HepG2 (cell line): Measurements from ENCODE around the gene TFAP2C. TPM values are rescaled to one million over a fixed set of nuclear protein-coding genes. Genes with fewer than 3 reads are reported as not detected.
"Not testable (repeated sequence)": the region's sequence is repeated elsewhere in the genome, so short reads cannot be mapped to it uniquely, and the experiment has no call there.

Source experiments
- ATAC-seq: fragments of 200-7000 bp; cut with Tn5 transposase; 3 replicates; pipeline ENCODE4 v1.9.1; 2020; ENCODE audit warnings: mild to moderate bottlenecking, moderate library complexity
- BruUV-seq: library from RNA; stranded (reverse); fragments of 400-500 nt; replicated peaks from 2 replicates; lab custom pipeline; 2021; lab: Mats Ljungman, UMichigan
- CTCF ChIA-PET: fragments of 300-600 bp; formaldehyde crosslinking; extraction: SDS; loops from one replicate; lab custom pipeline; 2021; ENCODE audit warnings: low total read pairs, inconsistent platforms, low intra/inter-chr PET ratio; lab: Yijun Ruan, JAX
- POLR2A ChIA-PET: fragments of 350-600 bp; sonication (Branson Sonifier 250); formaldehyde crosslinking; loops from one replicate; lab custom pipeline; 2020; ENCODE audit warnings: antibody characterized with exemption, inconsistent platforms; lab: Yijun Ruan, JAX
- DNase-seq: peaks from one replicate; pipeline ENCODE4 v3.0.0-alpha.2; 2015; ENCODE audit warnings: low spot score
- FAIRE-seq: peaks from 3 replicates; lab custom pipeline; 2011; peaks lifted over from hg19 to GRCh38; lab: Jason Lieb, UNC
- H2AFZ ChIP-seq: one replicate; pipeline ENCODE4 v1.6.1; 2011; ENCODE audit warnings: low read length, inconsistent platforms
- H3K27ac ChIP-seq: fragments of 300-600 bp; 3 replicates; pipeline ENCODE4 v1.8.0; 2011; ENCODE audit warnings: mixed run types, mild to moderate bottlenecking, mixed read lengths, low read length, inconsistent platforms; ENCODE audit not compliant: insufficient read depth; ENCODE audit errors: extremely low read length
- H3K27me3 ChIP-seq, 2 experiments: fragments of 200-600 bp in 1 of 2; 2 replicates in 1 of 2; 3 replicates in 1 of 2; pipeline versions ENCODE4 v1.6.0 to v1.8.0; 2011; ENCODE audit warnings: low read length in 2 of 2, mild to moderate bottlenecking in 2 of 2, moderate library complexity in 2 of 2, inconsistent platforms in 1 of 2; ENCODE audit not compliant: insufficient read depth in 2 of 2, control insufficient read depth in 1 of 2
- H3K36me3 ChIP-seq, 2 experiments: fragments of 200-600 bp in 1 of 2; replicated peaks in 1 of 2; 2 replicates in 1 of 2; 3 replicates in 1 of 2; pipeline versions ENCODE4 v1.5.1 to v1.8.0; 2011; ENCODE audit warnings: low read length in 2 of 2, inconsistent platforms in 1 of 2; ENCODE audit not compliant: insufficient read depth in 2 of 2, control insufficient read depth in 1 of 2
- H3K4me1 ChIP-seq: 2 replicates; pipeline ENCODE4 v1.5.1; 2012; ENCODE audit warnings: low read length, inconsistent platforms; ENCODE audit not compliant: insufficient read depth
- H3K4me2 ChIP-seq: 2 replicates; pipeline ENCODE4 v1.6.0; 2011; ENCODE audit warnings: low read depth, low read length, inconsistent platforms
- H3K4me3 ChIP-seq, 3 experiments: fragments of 200-600 bp in 1 of 3; sonication (generic), shearing (Covaris generic) in 1 of 3; replicated peaks in 1 of 3; 2 replicates each; pipeline ENCODE4 v1.5.1; 2011 to 2016; ENCODE audit warnings: low read length in 3 of 3, inconsistent platforms in 2 of 3, low read depth in 2 of 3, mild to moderate bottlenecking in 2 of 3, control low read depth in 1 of 3, mixed read lengths in 1 of 3; ENCODE audit not compliant: insufficient read depth in 1 of 3
- H3K79me2 ChIP-seq: one replicate; pipeline ENCODE4 v1.6.1; 2011; ENCODE audit warnings: low read length, inconsistent platforms; ENCODE audit not compliant: insufficient read depth
- H3K9ac ChIP-seq: 2 replicates; pipeline ENCODE4 v1.6.0; 2011; ENCODE audit warnings: mild to moderate bottlenecking, low read depth, low read length, inconsistent platforms; ENCODE audit not compliant: insufficient read depth
- H3K9me3 ChIP-seq: 2 replicates; pipeline ENCODE4 v1.5.1; 2012; ENCODE audit warnings: mild to moderate bottlenecking, low read length
- H4K20me1 ChIP-seq: 2 replicates; pipeline ENCODE4 v1.6.0; 2011; ENCODE audit warnings: inconsistent platforms, mild to moderate bottlenecking, low read length, moderate library complexity; ENCODE audit not compliant: insufficient read depth
- SMAD3 ChIP-seq: sonication (generic); formaldehyde crosslinking; IDR thresholded peaks from 2 replicates; pipeline ENCODE4 v1.4.0; 2020; ENCODE audit warnings: missing genetic modification reagents
- SOX13 ChIP-seq, 3 experiments: fragments of 450-650 bp in 1 of 3; sonication (generic) in 1 of 3; formaldehyde crosslinking in 1 of 3; IDR thresholded peaks in 2 of 3; conservative IDR thresholded peaks in 1 of 3; 2 replicates each; pipeline versions ENCODE4 v1.5.0 to v1.6.1; 2016 to 2020; ENCODE audit warnings: antibody characterized with exemption in 1 of 3, mild to moderate bottlenecking in 1 of 3, missing compliant biosample characterization in 1 of 3, missing genetic modification reagents in 1 of 3, moderate library complexity in 1 of 3
- SP5 ChIP-seq: IDR thresholded peaks from 2 replicates; pipeline ENCODE4 v1.6.1; 2016; ENCODE audit warnings: low read depth, borderline replicate concordance
- THYN1 ChIP-seq: sonication (generic); formaldehyde crosslinking; IDR thresholded peaks from 2 replicates; pipeline ENCODE4 v1.8.1; 2023; ENCODE audit warnings: low read depth, mild to moderate bottlenecking, moderate library complexity, missing genetic modification reagents, borderline replicate concordance
- WGBS: methylation state at CpG from one replicate; pipeline ENCODE4 v1.1.6; 2017; ENCODE audit warnings: low lambda C conversion rate; 5-methylcytosine and 5-hydroxymethylcytosine counted together
- in situ Hi-C: cut with HindIII; loops from 2 replicates; pipeline ENCODE4 v1.10.0; 2017; ENCODE audit warnings: low pct_unique_long_range_greater_than_20kb; ENCODE audit not compliant: extremely low pct_ligation_motif_present
- intact Hi-C: fragments of 100-400 bp; cut with micrococcal nuclease; formaldehyde crosslinking; loops from one replicate; pipeline ENCODE4 v1.10.0; 2022; ENCODE audit not compliant: unreplicated experiment
- polyA plus RNA-seq, 8 experiments: library from polyadenylated mRNA; depleted of rRNA in 3 of 8; stranded (reverse) in 7 of 8; unstranded in 1 of 8; fragments of >200 nt; fragmentation: Illumina TruSeq in 4 of 8; extraction: Trizol in 4 of 8; gene quantifications; 2 replicates each; pipeline versions ENCODE4 v1.2.1 to v1.2.3, GENCODE V29; 2011 to 2016; ENCODE audit warnings: low read depth in 4 of 8, missing spikeins in 1 of 8, mixed read lengths in 1 of 8; ENCODE audit not compliant: insufficient read depth in 1 of 8
- total RNA-seq, 5 experiments: library from RNA; depleted of rRNA; stranded (reverse); fragments of >200 nt; fragmentation: Illumina TruSeq; extraction: Trizol; gene quantifications; 2 replicates each; pipeline ENCODE4 v1.2.3, GENCODE V29; 2016; ENCODE audit warnings: low read depth in 1 of 5
- TF ChIP-seq, protein P1 (sequence below): sonication (generic); formaldehyde crosslinking; IDR thresholded peaks from 2 replicates; pipeline ENCODE4 v1.5.0; 2020; ENCODE audit warnings: mild to moderate bottlenecking, missing genetic modification reagents, borderline replicate concordance
- TF ChIP-seq, protein P2 (sequence below): sonication (generic); formaldehyde crosslinking; IDR thresholded peaks from 2 replicates; pipeline ENCODE4 v1.9.0; 2021; ENCODE audit warnings: missing genetic modification reagents, borderline replicate concordance

TFAP2C gene
- total and polyA plus RNA-seq, 2 of the 13 experiments (the other 11 are each of a cell fraction or from before 2014, with no cell fraction given) = not detected

DNA sequence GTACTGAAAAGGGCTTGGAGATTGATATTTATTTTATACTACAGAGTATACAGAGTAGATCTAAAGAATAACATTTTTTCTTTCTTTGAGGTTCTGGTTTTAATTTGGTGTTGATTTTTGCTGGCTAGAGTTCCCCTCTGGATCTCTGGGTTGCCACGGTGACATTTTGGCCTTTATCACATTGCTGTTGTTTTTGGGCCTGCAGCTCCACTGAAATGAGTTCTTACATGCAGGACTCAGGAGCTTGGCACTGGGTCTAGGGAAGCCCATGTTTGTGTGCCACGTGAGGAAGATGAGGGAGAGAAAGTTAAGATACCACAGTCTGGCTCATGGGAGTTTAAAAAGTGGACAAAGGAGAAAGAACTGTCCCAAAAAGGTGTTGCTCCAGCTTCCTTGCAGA, 7.4 kb upstream of the TFAP2C start:
- no TSS peak for BruUV-seq
- Histone ChIP-seq H3K4me1 (peaks cover 4% of the 10 kb centered on the region; the same call in 1 of the 2 replicates), H3K27ac (no peak overlapping the region), H3K9ac (no peak overlapping the region), H3K36me3 (no peaks in the 10 kb centered on the region), H3K4me2 (no peak overlapping the region), H3K79me2 (no peaks in the 10 kb centered on the region), H4K20me1 (peaks cover 4% of the 10 kb centered on the region; the same call in 1 of the 2 replicates), H3K27me3 (peaks cover 2 to 36% of the 10 kb centered on the region in 2 experiments; a peak in 3 of 5 replicates), H3K4me3 (no peak overlapping the region), H2AFZ (no peak overlapping the region), H3K9me3 (no peaks in the 10 kb centered on the region)
- 0% methylated on average over 2 of the region's 2 CpGs for WGBS
- TF ChIP-seq SOX13 (IDR thresholded peaks at IDR 0.05) (no peak), SOX13 (CRISPR knock-in tag; conservative IDR thresholded peaks at IDR 0.05 in 1 of 2, IDR thresholded peaks at IDR 0.05 in 1 of 2) (no peak), SMAD3 (CRISPR knock-in tag) (no peak), THYN1 (CRISPR knock-in tag) (no peak), SP5 (CRISPR knock-in tag) (no peak)
- TF ChIP-seq, protein P1, sequence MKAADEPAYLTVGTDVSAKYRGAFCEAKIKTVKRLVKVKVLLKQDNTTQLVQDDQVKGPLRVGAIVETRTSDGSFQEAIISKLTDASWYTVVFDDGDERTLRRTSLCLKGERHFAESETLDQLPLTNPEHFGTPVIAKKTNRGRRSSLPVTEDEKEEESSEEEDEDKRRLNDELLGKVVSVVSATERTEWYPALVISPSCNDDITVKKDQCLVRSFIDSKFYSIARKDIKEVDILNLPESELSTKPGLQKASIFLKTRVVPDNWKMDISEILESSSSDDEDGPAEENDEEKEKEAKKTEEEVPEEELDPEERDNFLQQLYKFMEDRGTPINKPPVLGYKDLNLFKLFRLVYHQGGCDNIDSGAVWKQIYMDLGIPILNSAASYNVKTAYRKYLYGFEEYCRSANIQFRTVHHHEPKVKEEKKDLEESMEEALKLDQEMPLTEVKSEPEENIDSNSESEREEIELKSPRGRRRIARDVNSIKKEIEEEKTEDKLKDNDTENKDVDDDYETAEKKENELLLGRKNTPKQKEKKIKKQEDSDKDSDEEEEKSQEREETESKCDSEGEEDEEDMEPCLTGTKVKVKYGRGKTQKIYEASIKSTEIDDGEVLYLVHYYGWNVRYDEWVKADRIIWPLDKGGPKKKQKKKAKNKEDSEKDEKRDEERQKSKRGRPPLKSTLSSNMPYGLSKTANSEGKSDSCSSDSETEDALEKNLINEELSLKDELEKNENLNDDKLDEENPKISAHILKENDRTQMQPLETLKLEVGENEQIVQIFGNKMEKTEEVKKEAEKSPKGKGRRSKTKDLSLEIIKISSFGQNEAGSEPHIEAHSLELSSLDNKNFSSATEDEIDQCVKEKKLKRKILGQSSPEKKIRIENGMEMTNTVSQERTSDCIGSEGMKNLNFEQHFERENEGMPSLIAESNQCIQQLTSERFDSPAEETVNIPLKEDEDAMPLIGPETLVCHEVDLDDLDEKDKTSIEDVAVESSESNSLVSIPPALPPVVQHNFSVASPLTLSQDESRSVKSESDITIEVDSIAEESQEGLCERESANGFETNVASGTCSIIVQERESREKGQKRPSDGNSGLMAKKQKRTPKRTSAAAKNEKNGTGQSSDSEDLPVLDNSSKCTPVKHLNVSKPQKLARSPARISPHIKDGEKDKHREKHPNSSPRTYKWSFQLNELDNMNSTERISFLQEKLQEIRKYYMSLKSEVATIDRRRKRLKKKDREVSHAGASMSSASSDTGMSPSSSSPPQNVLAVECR (CRISPR knock-in tag) = no peak
- TF ChIP-seq, protein P2, sequence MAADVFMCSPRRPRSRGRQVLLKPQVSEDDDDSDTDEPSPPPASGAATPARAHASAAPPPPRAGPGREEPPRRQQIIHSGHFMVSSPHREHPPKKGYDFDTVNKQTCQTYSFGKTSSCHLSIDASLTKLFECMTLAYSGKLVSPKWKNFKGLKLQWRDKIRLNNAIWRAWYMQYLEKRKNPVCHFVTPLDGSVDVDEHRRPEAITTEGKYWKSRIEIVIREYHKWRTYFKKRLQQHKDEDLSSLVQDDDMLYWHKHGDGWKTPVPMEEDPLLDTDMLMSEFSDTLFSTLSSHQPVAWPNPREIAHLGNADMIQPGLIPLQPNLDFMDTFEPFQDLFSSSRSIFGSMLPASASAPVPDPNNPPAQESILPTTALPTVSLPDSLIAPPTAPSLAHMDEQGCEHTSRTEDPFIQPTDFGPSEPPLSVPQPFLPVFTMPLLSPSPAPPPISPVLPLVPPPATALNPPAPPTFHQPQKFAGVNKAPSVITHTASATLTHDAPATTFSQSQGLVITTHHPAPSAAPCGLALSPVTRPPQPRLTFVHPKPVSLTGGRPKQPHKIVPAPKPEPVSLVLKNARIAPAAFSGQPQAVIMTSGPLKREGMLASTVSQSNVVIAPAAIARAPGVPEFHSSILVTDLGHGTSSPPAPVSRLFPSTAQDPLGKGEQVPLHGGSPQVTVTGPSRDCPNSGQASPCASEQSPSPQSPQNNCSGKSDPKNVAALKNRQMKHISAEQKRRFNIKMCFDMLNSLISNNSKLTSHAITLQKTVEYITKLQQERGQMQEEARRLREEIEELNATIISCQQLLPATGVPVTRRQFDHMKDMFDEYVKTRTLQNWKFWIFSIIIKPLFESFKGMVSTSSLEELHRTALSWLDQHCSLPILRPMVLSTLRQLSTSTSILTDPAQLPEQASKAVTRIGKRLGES (CRISPR knock-in tag) = no peak
- in situ Hi-C loops (no loop called here), intact Hi-C loops (no loop called here)
- DNase-seq = no peak
- FAIRE-seq = no peak
- ChIA-PET POLR2A (no interaction called here), CTCF (no interaction called here)
- no peak for ATAC-seq

DNA sequence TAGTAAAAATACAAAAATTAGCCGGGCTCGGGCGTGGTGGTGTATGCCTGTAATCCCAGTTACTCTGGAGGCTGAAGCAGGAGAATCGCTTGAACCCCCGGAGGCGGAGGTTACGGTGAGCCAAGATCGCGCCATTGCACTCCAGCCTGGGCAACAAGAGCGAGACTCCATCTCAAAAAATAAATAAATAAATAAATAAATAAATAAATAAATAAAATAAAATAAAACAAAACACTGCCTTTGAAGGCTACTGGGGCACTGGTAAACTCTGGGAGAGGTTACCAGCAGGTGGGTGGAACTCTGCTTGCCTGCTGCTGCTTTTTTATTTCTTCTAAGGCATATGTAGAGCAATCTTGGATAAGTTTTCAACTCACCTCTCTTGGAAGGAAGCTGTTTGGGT, 5.2 kb upstream of the TFAP2C start:
- H3K27me3 ChIP-seq = peaks cover 6 to 57% of the 10 kb centered on the region in 2 experiments; a peak in 4 of 5 replicates
- BruUV-seq, H3K9me3 ChIP-seq, in situ Hi-C loops, POLR2A ChIA-PET, H3K4me3 ChIP-seq, H3K36me3 ChIP-seq, H3K9ac ChIP-seq, H3K4me1 ChIP-seq, H3K27ac ChIP-seq, FAIRE-seq, H3K4me2 ChIP-seq, ATAC-seq, DNase-seq, intact Hi-C loops, H4K20me1 ChIP-seq, H2AFZ ChIP-seq, CTCF ChIA-PET, H3K79me2 ChIP-seq: not testable (repeated sequence)
- 64% methylated on average over 10 of the region's 10 CpGs for WGBS
